ENCODE measurements around the gene CSGALNACT2. TPM values are rescaled to one million over a fixed set of nuclear protein-coding genes. Genes with fewer than 3 reads are reported as not detected.

Gene CSGALNACT2
- total RNA-seq, 1 experiment from 2014 or later = 10.0 TPM

- H3K36me3 Mint-ChIP-seq (ENCODE audit: insufficient read depth, unreplicated experiment) = no peaks in the 10 kb centered on the region
- BruUV-seq (replicated peaks) = no TSS peak
- DNase-seq = no peak
- no peak for TF ChIP-seq CTCF (IDR thresholded peaks at IDR 0.05; ENCODE audit: unreplicated experiment)
- H3K4me1 Mint-ChIP-seq (ENCODE audit: low read depth, unreplicated experiment) = peaks cover 5% of the 10 kb centered on the region
- H3K27ac Mint-ChIP-seq (ENCODE audit: unreplicated experiment) = no peak overlapping the region
- no peak overlapping the region for H3K4me3 Mint-ChIP-seq (ENCODE audit: low read depth, unreplicated experiment)
- intact Hi-C loops (cut with micrococcal nuclease; ENCODE audit: unreplicated experiment) = no loop called here
- H3K27me3 Mint-ChIP-seq (ENCODE audit: unreplicated experiment) = peaks cover 56% of the 10 kb centered on the region
- CTCF ChIA-PET = interaction anchor here (0.6 kb wide), 1 partner anchor 230 kb away, joined by 6 read pairs; no protein-coding TSS in a partner anchor
- H3K9me3 Mint-ChIP-seq (ENCODE audit: low read depth, unreplicated experiment) = no peaks in the 10 kb centered on the region
These were observed 95.6 kb downstream of the CSGALNACT2 start for GRCh38 chr10:43233601-43234430.

- H3K27ac Mint-ChIP-seq (ENCODE audit: unreplicated experiment) = no peak overlapping the region
- DNase-seq = no peak
- BruUV-seq (replicated peaks) = no TSS peak
- peaks cover 5% of the 10 kb centered on the region for H3K4me1 Mint-ChIP-seq (ENCODE audit: low read depth, unreplicated experiment)
- peaks cover 56% of the 10 kb centered on the region for H3K27me3 Mint-ChIP-seq (ENCODE audit: unreplicated experiment)
- no peaks in the 10 kb centered on the region for H3K9me3 Mint-ChIP-seq (ENCODE audit: low read depth, unreplicated experiment)
- CTCF ChIA-PET = no interaction called here
- no peak for TF ChIP-seq CTCF (IDR thresholded peaks at IDR 0.05; ENCODE audit: unreplicated experiment)
- H3K36me3 Mint-ChIP-seq (ENCODE audit: insufficient read depth, unreplicated experiment) = no peaks in the 10 kb centered on the region
- no peak overlapping the region for H3K4me3 Mint-ChIP-seq (ENCODE audit: low read depth, unreplicated experiment)
- intact Hi-C loops (cut with micrococcal nuclease; ENCODE audit: unreplicated experiment) = no loop called here
These were observed 96.3 kb downstream of the CSGALNACT2 start for GRCh38 chr10:43234471-43235041.

Other genes starting within 250 kb of the CSGALNACT2 start
- gene RET, start 61.4 kb upstream of the CSGALNACT2 start, total RNA-seq (2022) = 0.07 TPM in 1 of 2 replicates, not detected in the other
- 1.0 and 1.4 TPM in 2 replicates for gene RASGEF1A, start 128.6 kb downstream of the CSGALNACT2 start, total RNA-seq (2022)
- gene FXYD4, start 233.2 kb downstream of the CSGALNACT2 start, total RNA-seq (2022) = not detected in 2 replicates